GM12878 (cell line): ENCODE measurements around the gene SMIM20. TPM values are rescaled to one million over a fixed set of nuclear protein-coding genes. Genes with fewer than 3 reads are reported as not detected.

ENCODE experiments used
- ATF7 ChIP-seq: fragments of 450-650 bp; IDR thresholded peaks from 2 replicates; pipeline ENCODE4 v1.6.1; 2016; ENCODE audit warnings: low read depth, mild to moderate bottlenecking
- BHLHE40 ChIP-seq, 2 experiments: fragments of 450-650 bp in 1 of 2; IDR thresholded peaks; 2 replicates each; pipeline ENCODE4 v1.6.1; 2011 to 2017; ENCODE audit warnings: low read depth in 2 of 2, borderline replicate concordance in 1 of 2, improper control_type of control experiment in 1 of 2, low read length in 1 of 2, mild to moderate bottlenecking in 1 of 2
- CBX5 ChIP-seq: sonication (generic); IDR thresholded peaks from 2 replicates; pipeline ENCODE4 v1.6.1; 2016; ENCODE audit warnings: low read depth, moderate library complexity, mild to moderate bottlenecking, inconsistent platforms
- CREB1 ChIP-seq: IDR thresholded peaks from 2 replicates; pipeline ENCODE4 v1.6.1; 2012; ENCODE audit warnings: low read depth, mild to moderate bottlenecking, inconsistent platforms
- EED ChIP-seq: sonication (generic); IDR thresholded peaks from 2 replicates; pipeline ENCODE4 v1.6.1; 2016; ENCODE audit warnings: antibody characterized with exemption, low read depth
- EP300 ChIP-seq, 2 experiments: fragments of 150-350 bp in 1 of 2; IDR thresholded peaks; 2 replicates each; pipeline ENCODE4 v1.6.1; 2011 to 2012; ENCODE audit warnings: low read depth in 2 of 2, low read length in 2 of 2, borderline replicate concordance in 1 of 2, improper control_type of control experiment in 1 of 2, inconsistent platforms in 1 of 2; ENCODE audit not compliant: control insufficient read depth in 1 of 2
- ESRRA ChIP-seq: IDR thresholded peaks from 2 replicates; pipeline ENCODE4 v1.6.1; 2012; ENCODE audit warnings: mild to moderate bottlenecking, low read length, improper control_type of control experiment
- FOS ChIP-seq: IDR thresholded peaks from 3 replicates; pipeline ENCODE4 v1.6.1; 2011; ENCODE audit warnings: borderline replicate concordance; ENCODE audit not compliant: insufficient read length; ENCODE audit errors: extremely low read depth
- IKZF1 ChIP-seq: fragments of 450-650 bp; conservative IDR thresholded peaks from 2 replicates; pipeline ENCODE4 v1.6.1; 2017; ENCODE audit warnings: antibody characterized with exemption, mild to moderate bottlenecking
- IKZF2 ChIP-seq, 2 experiments: fragments of 450-650 bp; IDR thresholded peaks; 2 replicates each; pipeline ENCODE4 v1.6.1; 2017; ENCODE audit warnings: mild to moderate bottlenecking in 2 of 2, moderate library complexity in 2 of 2
- KDM1A ChIP-seq: fragments of 200-600 bp; sonication (generic); IDR thresholded peaks from 2 replicates; pipeline ENCODE4 v1.6.1; 2016; ENCODE audit warnings: borderline replicate concordance
- KLF5 ChIP-seq: fragments of 450-650 bp; IDR thresholded peaks from 2 replicates; pipeline ENCODE4 v1.6.1; 2014; ENCODE audit warnings: mild to moderate bottlenecking; ENCODE audit not compliant: partially characterized antibody
- MTA2 ChIP-seq: fragments of 450-650 bp; IDR thresholded peaks from 2 replicates; pipeline ENCODE4 v1.6.1; 2016; ENCODE audit warnings: low read depth, mild to moderate bottlenecking, moderate library complexity
- NFIC ChIP-seq: IDR thresholded peaks from 2 replicates; pipeline ENCODE4 v1.6.1; 2012; ENCODE audit warnings: low read depth, mild to moderate bottlenecking, inconsistent platforms, low read length, moderate library complexity
- NFYB ChIP-seq: IDR thresholded peaks from 2 replicates; pipeline ENCODE4 v1.6.1; 2011; ENCODE audit warnings: low read depth, mild to moderate bottlenecking, low read length, improper control_type of control experiment, moderate library complexity; ENCODE audit not compliant: insufficient read depth
- PML ChIP-seq: IDR thresholded peaks from 2 replicates; pipeline ENCODE4 v1.6.1; 2012; ENCODE audit warnings: low read length, inconsistent platforms
- POU2F2 ChIP-seq: IDR thresholded peaks from 3 replicates; pipeline ENCODE4 v1.6.1; 2011; ENCODE audit warnings: low read depth, mild to moderate bottlenecking, low read length, borderline replicate concordance
- SIN3A ChIP-seq: IDR thresholded peaks from 2 replicates; pipeline ENCODE4 v1.6.1; 2012; ENCODE audit warnings: low read depth, low read length, improper control_type of control experiment
- SPI1 ChIP-seq: IDR thresholded peaks from 2 replicates; pipeline ENCODE4 v1.6.1; 2011; ENCODE audit warnings: low read depth, mild to moderate bottlenecking, low read length, moderate library complexity, borderline replicate concordance; ENCODE audit not compliant: insufficient read depth
- SRF ChIP-seq, 2 experiments: IDR thresholded peaks; 2 replicates each; pipeline ENCODE4 v1.6.1; 2011; ENCODE audit warnings: low read depth in 2 of 2, low read length in 2 of 2, mild to moderate bottlenecking in 1 of 2, moderate library complexity in 1 of 2
- TCF3 ChIP-seq: IDR thresholded peaks from 2 replicates; pipeline ENCODE4 v1.6.1; 2012; ENCODE audit warnings: low read depth, mild to moderate bottlenecking, low read length, borderline replicate concordance; ENCODE audit not compliant: insufficient read depth
- ZBED1 ChIP-seq: IDR thresholded peaks from 2 replicates; pipeline ENCODE4 v1.6.1; 2016; ENCODE audit warnings: borderline replicate concordance
- ZNF207 ChIP-seq: fragments of 450-650 bp; IDR thresholded peaks from 2 replicates; pipeline ENCODE4 v1.6.1; 2014; ENCODE audit warnings: antibody characterized with exemption, mild to moderate bottlenecking, borderline replicate concordance
- ZNF217 ChIP-seq: fragments of 450-650 bp; IDR thresholded peaks from 2 replicates; pipeline ENCODE4 v1.6.1; 2017; ENCODE audit warnings: antibody characterized with exemption, mild to moderate bottlenecking
- ZNF384 ChIP-seq: IDR thresholded peaks from 2 replicates; pipeline ENCODE4 v1.6.1; 2012; ENCODE audit warnings: low read depth, mild to moderate bottlenecking, low read length, improper control_type of control experiment, borderline replicate concordance
- polyA plus RNA-seq, 11 experiments: library from polyadenylated mRNA; depleted of rRNA in 4 of 11; unstranded in 6 of 11; stranded (reverse) in 5 of 11; fragments of >200 nt; fragmentation: Nextera tagmentation in 4 of 11; fragmentation: Illumina TruSeq in 1 of 11; extraction: Ambion mirVana in 4 of 11; extraction: Trizol in 1 of 11; gene quantifications; 1 replicate in 1 of 11; 2 replicates in 10 of 11; pipeline versions ENCODE4 v1.2.1 to v1.2.3, GENCODE V29; 2011 to 2016; ENCODE audit warnings: inconsistent platforms in 2 of 11, missing spikeins in 2 of 11, low read depth in 1 of 11
- total RNA-seq, 4 experiments: library from RNA; depleted of rRNA in 3 of 4; stranded (reverse); fragments of >200 nt in 3 of 4; fragmentation: Illumina TruSeq in 1 of 4; extraction: Trizol in 1 of 4; gene quantifications; 2 replicates each; pipeline versions ENCODE4 v1.2.1 to v1.2.3, GENCODE V29; 2013 to 2021
- TF ChIP-seq, protein P1 (sequence below): IDR thresholded peaks from 2 replicates; pipeline ENCODE4 v1.6.1; 2012; ENCODE audit warnings: low read depth, low read length, improper control_type of control experiment
- TF ChIP-seq, protein P2 (sequence below): fragments of 450-650 bp; conservative IDR thresholded peaks from 2 replicates; pipeline ENCODE4 v1.6.1; 2017; ENCODE audit warnings: mild to moderate bottlenecking, moderate library complexity
- TF ChIP-seq, protein P3 (sequence below): fragments of 450-650 bp; IDR thresholded peaks from 2 replicates; pipeline ENCODE4 v1.6.1; 2017; ENCODE audit warnings: low read depth, mild to moderate bottlenecking, moderate library complexity

The SMIM20 gene
- total and polyA plus RNA-seq, 10 of the 15 experiments (the other 5 are each of a cell fraction or from before 2014, with no cell fraction given), result 17.3 to 38.0 (median 28.8) TPM

DNA sequence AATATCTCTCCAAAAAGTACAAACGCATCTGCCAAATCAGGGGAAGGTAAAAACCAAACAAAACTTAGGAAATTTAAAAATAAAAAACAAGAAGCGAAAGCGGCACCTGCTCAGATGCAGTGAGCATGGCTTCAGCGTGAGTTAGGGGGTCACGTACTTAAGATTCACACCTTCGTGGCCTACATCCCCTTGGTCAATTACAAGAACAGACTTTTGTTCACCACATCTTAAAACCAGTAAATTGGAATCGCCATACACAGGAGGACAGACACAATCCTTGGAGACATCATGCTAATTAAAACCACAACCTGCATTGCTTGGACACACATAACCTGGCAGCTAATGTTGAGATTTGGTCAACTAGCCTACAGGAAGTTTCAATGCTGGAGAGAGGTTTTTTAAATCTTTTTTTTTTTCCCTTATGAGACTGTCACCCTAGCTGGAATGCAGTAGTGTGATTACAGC lies 38.7 kb upstream of the SMIM20 start (continued):
- no peak for TF ChIP-seq SRF (IDR thresholded peaks at IDR 0.05; ENCODE audit: low read depth in 2 of 2, low read length in 2 of 2)
- TF ChIP-seq ZNF207, result no peak; the same call in 1 of the 2 replicates
- 0 out of 2 replicates have a peak, but pooled peaks have one; percentile 57 for TF ChIP-seq ZNF217
- peak; percentile 49; the same call in 1 of the 3 replicates for TF ChIP-seq POU2F2
- peak; percentile 89 to 90 for TF ChIP-seq BHLHE40 (IDR thresholded peaks at IDR 0.05; ENCODE audit: borderline replicate concordance in 1 of 2, low read depth in 2 of 2, low read length in 1 of 2)
- TF ChIP-seq, protein P1, sequence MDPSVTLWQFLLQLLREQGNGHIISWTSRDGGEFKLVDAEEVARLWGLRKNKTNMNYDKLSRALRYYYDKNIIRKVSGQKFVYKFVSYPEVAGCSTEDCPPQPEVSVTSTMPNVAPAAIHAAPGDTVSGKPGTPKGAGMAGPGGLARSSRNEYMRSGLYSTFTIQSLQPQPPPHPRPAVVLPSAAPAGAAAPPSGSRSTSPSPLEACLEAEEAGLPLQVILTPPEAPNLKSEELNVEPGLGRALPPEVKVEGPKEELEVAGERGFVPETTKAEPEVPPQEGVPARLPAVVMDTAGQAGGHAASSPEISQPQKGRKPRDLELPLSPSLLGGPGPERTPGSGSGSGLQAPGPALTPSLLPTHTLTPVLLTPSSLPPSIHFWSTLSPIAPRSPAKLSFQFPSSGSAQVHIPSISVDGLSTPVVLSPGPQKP, result no peak
- TF ChIP-seq ZBED1, result peak; percentile 56; the same call in 1 of the 2 replicates
- 0 out of 2 replicates have a peak, but pooled peaks have one; percentile 39 for TF ChIP-seq CBX5
- TF ChIP-seq EP300 (IDR thresholded peaks at IDR 0.05; ENCODE audit: borderline replicate concordance in 1 of 2, control insufficient read depth in 1 of 2, low read depth in 2 of 2, low read length in 2 of 2), result peak; percentile 91 to 94; a peak in 3 of 4 replicates
- no peak for TF ChIP-seq KDM1A
- no peak for TF ChIP-seq KLF5
- TF ChIP-seq, protein P2, sequence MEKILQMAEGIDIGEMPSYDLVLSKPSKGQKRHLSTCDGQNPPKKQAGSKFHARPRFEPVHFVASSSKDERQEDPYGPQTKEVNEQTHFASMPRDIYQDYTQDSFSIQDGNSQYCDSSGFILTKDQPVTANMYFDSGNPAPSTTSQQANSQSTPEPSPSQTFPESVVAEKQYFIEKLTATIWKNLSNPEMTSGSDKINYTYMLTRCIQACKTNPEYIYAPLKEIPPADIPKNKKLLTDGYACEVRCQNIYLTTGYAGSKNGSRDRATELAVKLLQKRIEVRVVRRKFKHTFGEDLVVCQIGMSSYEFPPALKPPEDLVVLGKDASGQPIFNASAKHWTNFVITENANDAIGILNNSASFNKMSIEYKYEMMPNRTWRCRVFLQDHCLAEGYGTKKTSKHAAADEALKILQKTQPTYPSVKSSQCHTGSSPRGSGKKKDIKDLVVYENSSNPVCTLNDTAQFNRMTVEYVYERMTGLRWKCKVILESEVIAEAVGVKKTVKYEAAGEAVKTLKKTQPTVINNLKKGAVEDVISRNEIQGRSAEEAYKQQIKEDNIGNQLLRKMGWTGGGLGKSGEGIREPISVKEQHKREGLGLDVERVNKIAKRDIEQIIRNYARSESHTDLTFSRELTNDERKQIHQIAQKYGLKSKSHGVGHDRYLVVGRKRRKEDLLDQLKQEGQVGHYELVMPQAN, result no peak
- TF ChIP-seq NFIC, result peak; percentile 78
- TF ChIP-seq SPI1, result peak; percentile 84
- no peak for TF ChIP-seq ESRRA
- TF ChIP-seq FOS, result no peak
- peak; percentile 58; the same call in 1 of the 2 replicates for TF ChIP-seq CREB1
- TF ChIP-seq MTA2, result peak; percentile 97
- TF ChIP-seq, protein P3, sequence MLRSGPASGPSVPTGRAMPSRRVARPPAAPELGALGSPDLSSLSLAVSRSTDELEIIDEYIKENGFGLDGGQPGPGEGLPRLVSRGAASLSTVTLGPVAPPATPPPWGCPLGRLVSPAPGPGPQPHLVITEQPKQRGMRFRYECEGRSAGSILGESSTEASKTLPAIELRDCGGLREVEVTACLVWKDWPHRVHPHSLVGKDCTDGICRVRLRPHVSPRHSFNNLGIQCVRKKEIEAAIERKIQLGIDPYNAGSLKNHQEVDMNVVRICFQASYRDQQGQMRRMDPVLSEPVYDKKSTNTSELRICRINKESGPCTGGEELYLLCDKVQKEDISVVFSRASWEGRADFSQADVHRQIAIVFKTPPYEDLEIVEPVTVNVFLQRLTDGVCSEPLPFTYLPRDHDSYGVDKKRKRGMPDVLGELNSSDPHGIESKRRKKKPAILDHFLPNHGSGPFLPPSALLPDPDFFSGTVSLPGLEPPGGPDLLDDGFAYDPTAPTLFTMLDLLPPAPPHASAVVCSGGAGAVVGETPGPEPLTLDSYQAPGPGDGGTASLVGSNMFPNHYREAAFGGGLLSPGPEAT, result peak; percentile 83
- peak; percentile 72 for TF ChIP-seq ATF7
- no peak for TF ChIP-seq NFYB
- peak; percentile 92 for TF ChIP-seq IKZF1
- peak; percentile 95 to 96 for TF ChIP-seq IKZF2 (IDR thresholded peaks at IDR 0.05)
- peak; percentile 29; the same call in 1 of the 2 replicates for TF ChIP-seq ZNF384
- TF ChIP-seq EED, result peak; percentile 75
- peak; percentile 92 for TF ChIP-seq TCF3
- TF ChIP-seq SIN3A, result no peak
- TF ChIP-seq PML, result peak; percentile 56; the same call in 1 of the 2 replicates
